Measurements from ENCODE around the gene FAAP20. TPM values are rescaled to one million over a fixed set of nuclear protein-coding genes. Genes with fewer than 3 reads are reported as not detected.
A peak's percentile ranks its signal among the peaks of the same experiment; 100 is the strongest.

The FAAP20 gene
- total and polyA plus RNA-seq, 2 experiments from 2014 or later = 79.1 to 167 TPM

DNA sequence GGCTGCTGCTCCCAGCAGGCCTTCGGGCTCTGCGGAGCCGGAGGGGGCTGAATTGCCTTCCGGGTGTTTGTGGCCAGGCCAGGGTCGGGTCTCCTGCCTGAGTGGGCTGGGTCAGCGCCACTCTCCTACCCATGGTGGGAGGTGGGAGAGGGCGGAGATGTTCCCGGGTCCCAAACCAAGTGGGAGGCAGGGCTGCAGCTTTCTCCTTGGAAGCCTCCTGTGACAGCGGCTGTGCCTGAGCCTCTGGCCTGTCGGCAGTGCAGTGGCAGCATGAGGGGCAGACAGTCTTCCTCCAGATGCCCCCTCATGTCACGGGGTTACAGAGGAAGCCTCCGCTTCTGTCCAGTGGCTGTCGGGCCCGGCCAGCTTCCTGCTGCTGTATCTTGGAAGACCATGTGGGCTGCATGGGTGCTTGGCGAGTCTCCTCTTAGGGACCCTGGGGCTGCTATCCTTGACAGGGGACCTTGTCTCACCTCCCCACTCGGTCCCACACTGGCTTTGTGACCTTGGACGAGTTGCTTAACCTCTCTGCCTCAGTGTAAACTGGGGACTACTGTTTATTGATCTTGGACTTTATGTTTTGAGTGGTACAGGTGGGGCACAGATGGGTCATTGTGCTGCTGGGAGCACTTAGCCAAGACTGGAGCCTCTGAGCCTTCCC is 37.8 kb upstream of the FAAP20 start:
- Mint-ChIP-seq H3K27me3 (ENCODE audit: insufficient read depth, low read depth, poor library complexity) (peaks cover 21% of the 10 kb centered on the region), H3K4me1 (peaks cover 55% of the 10 kb centered on the region), H3K9me3 (no peaks in the 10 kb centered on the region; the same call in 2 of the 3 replicates), H3K27ac (no peak overlapping the region), H3K4me3 (peak overlapping the region; percentile 97), H3K36me3 (ENCODE audit: low read depth) (peaks cover 10% of the 10 kb centered on the region; the same call in 2 of the 3 replicates)
- H3F3A ChIP-seq (replicated peaks; ENCODE audit: low read depth) = peaks cover 13% of the 10 kb centered on the region; the same call in 1 of the 2 replicates
- ATAC-seq = no peak
- no peaks in the 10 kb centered on the region for H3K27me3 ChIP-seq (ENCODE audit: insufficient read depth)
- H3K4me1 ChIP-seq (ENCODE audit: insufficient read depth) = peaks cover 37% of the 10 kb centered on the region; the same call in 1 of the 2 replicates
- DNase-seq (ENCODE audit: low spot score) = no peak
- H3K4me3 ChIP-seq = peak overlapping the region; percentile 85; the same call in 1 of the 2 replicates
- H3K27ac ChIP-seq (ENCODE audit: low read depth) = peak overlapping the region; percentile 50; the same call in 1 of the 2 replicates
- H3K4me2 ChIP-seq = peak overlapping the region; percentile 99; the same call in 1 of the 2 replicates
- H3K36me3 ChIP-seq (ENCODE audit: insufficient read depth) = no peaks in the 10 kb centered on the region
- no peaks in the 10 kb centered on the region for H3K9me2 ChIP-seq (ENCODE audit: insufficient read depth)
- peaks cover 86% of the 10 kb centered on the region for H3K79me2 ChIP-seq (replicated peaks; ENCODE audit: insufficient read depth)
- TF ChIP-seq, protein P1, sequence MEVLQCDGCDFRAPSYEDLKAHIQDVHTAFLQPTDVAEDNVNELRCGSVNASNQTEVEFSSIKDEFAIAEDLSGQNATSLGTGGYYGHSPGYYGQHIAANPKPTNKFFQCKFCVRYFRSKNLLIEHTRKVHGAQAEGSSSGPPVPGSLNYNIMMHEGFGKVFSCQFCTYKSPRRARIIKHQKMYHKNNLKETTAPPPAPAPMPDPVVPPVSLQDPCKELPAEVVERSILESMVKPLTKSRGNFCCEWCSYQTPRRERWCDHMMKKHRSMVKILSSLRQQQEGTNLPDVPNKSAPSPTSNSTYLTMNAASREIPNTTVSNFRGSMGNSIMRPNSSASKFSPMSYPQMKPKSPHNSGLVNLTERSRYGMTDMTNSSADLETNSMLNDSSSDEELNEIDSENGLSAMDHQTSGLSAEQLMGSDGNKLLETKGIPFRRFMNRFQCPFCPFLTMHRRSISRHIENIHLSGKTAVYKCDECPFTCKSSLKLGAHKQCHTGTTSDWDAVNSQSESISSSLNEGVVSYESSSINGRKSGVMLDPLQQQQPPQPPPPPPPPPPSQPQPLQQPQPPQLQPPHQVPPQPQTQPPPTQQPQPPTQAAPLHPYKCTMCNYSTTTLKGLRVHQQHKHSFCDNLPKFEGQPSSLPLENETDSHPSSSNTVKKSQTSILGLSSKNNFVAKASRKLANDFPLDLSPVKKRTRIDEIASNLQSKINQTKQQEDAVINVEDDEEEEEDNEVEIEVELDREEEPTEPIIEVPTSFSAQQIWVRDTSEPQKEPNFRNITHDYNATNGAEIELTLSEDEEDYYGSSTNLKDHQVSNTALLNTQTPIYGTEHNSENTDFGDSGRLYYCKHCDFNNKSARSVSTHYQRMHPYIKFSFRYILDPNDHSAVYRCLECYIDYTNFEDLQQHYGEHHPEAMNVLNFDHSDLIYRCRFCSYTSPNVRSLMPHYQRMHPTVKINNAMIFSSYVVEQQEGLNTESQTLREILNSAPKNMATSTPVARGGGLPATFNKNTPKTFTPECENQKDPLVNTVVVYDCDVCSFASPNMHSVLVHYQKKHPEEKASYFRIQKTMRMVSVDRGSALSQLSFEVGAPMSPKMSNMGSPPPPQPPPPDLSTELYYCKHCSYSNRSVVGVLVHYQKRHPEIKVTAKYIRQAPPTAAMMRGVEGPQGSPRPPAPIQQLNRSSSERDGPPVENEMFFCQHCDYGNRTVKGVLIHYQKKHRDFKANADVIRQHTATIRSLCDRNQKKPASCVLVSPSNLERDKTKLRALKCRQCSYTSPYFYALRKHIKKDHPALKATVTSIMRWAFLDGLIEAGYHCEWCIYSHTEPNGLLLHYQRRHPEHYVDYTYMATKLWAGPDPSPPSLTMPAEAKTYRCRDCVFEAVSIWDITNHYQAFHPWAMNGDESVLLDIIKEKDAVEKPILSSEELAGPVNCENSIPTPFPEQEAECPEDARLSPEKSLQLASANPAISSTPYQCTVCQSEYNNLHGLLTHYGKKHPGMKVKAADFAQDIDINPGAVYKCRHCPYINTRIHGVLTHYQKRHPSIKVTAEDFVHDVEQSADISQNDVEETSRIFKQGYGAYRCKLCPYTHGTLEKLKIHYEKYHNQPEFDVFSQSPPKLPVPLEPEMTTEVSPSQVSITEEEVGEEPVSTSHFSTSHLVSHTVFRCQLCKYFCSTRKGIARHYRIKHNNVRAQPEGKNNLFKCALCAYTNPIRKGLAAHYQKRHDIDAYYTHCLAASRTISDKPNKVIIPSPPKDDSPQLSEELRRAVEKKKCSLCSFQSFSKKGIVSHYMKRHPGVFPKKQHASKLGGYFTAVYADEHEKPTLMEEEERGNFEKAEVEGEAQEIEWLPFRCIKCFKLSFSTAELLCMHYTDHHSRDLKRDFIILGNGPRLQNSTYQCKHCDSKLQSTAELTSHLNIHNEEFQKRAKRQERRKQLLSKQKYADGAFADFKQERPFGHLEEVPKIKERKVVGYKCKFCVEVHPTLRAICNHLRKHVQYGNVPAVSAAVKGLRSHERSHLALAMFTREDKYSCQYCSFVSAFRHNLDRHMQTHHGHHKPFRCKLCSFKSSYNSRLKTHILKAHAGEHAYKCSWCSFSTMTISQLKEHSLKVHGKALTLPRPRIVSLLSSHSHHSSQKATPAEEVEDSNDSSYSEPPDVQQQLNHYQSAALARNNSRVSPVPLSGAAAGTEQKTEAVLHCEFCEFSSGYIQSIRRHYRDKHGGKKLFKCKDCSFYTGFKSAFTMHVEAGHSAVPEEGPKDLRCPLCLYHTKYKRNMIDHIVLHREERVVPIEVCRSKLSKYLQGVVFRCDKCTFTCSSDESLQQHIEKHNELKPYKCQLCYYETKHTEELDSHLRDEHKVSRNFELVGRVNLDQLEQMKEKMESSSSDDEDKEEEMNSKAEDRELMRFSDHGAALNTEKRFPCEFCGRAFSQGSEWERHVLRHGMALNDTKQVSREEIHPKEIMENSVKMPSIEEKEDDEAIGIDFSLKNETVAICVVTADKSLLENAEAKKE (CRISPR knock-in tag; IDR thresholded peaks at IDR 0.05) = no peak
- TF ChIP-seq JUNB (IDR thresholded peaks at IDR 0.05; ENCODE audit: unreplicated experiment) = no peak
- no peak for TF ChIP-seq STAT1 (IDR thresholded peaks at IDR 0.05; ENCODE audit: unreplicated experiment)
- TF ChIP-seq, protein P2, sequence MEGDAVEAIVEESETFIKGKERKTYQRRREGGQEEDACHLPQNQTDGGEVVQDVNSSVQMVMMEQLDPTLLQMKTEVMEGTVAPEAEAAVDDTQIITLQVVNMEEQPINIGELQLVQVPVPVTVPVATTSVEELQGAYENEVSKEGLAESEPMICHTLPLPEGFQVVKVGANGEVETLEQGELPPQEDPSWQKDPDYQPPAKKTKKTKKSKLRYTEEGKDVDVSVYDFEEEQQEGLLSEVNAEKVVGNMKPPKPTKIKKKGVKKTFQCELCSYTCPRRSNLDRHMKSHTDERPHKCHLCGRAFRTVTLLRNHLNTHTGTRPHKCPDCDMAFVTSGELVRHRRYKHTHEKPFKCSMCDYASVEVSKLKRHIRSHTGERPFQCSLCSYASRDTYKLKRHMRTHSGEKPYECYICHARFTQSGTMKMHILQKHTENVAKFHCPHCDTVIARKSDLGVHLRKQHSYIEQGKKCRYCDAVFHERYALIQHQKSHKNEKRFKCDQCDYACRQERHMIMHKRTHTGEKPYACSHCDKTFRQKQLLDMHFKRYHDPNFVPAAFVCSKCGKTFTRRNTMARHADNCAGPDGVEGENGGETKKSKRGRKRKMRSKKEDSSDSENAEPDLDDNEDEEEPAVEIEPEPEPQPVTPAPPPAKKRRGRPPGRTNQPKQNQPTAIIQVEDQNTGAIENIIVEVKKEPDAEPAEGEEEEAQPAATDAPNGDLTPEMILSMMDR (conservative IDR thresholded peaks at IDR 0.05; ENCODE audit: low read depth in 2 of 2) = no peak
- TF ChIP-seq CREB1 (CRISPR knock-in tag; IDR thresholded peaks at IDR 0.05; ENCODE audit: low read depth) = no peak
- TF ChIP-seq, protein P3, sequence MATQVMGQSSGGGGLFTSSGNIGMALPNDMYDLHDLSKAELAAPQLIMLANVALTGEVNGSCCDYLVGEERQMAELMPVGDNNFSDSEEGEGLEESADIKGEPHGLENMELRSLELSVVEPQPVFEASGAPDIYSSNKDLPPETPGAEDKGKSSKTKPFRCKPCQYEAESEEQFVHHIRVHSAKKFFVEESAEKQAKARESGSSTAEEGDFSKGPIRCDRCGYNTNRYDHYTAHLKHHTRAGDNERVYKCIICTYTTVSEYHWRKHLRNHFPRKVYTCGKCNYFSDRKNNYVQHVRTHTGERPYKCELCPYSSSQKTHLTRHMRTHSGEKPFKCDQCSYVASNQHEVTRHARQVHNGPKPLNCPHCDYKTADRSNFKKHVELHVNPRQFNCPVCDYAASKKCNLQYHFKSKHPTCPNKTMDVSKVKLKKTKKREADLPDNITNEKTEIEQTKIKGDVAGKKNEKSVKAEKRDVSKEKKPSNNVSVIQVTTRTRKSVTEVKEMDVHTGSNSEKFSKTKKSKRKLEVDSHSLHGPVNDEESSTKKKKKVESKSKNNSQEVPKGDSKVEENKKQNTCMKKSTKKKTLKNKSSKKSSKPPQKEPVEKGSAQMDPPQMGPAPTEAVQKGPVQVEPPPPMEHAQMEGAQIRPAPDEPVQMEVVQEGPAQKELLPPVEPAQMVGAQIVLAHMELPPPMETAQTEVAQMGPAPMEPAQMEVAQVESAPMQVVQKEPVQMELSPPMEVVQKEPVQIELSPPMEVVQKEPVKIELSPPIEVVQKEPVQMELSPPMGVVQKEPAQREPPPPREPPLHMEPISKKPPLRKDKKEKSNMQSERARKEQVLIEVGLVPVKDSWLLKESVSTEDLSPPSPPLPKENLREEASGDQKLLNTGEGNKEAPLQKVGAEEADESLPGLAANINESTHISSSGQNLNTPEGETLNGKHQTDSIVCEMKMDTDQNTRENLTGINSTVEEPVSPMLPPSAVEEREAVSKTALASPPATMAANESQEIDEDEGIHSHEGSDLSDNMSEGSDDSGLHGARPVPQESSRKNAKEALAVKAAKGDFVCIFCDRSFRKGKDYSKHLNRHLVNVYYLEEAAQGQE (IDR thresholded peaks at IDR 0.05; ENCODE audit: unreplicated experiment) = no peak
- no peak for TF ChIP-seq NANOG (IDR thresholded peaks at IDR 0.05; ENCODE audit: borderline replicate concordance)
- TF ChIP-seq EZH2phosphoT487 (IDR thresholded peaks at IDR 0.05; ENCODE audit: unreplicated experiment) = no peak
- TF ChIP-seq, protein P4, sequence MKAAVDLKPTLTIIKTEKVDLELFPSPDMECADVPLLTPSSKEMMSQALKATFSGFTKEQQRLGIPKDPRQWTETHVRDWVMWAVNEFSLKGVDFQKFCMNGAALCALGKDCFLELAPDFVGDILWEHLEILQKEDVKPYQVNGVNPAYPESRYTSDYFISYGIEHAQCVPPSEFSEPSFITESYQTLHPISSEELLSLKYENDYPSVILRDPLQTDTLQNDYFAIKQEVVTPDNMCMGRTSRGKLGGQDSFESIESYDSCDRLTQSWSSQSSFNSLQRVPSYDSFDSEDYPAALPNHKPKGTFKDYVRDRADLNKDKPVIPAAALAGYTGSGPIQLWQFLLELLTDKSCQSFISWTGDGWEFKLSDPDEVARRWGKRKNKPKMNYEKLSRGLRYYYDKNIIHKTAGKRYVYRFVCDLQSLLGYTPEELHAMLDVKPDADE (IDR thresholded peaks at IDR 0.05) = no peak
- no peak for TF ChIP-seq ZNF114 (CRISPR knock-in tag; IDR thresholded peaks at IDR 0.05)
- no peak overlapping the region for H2AFZ ChIP-seq
- peaks cover 68% of the 10 kb centered on the region for H4K20me1 ChIP-seq (replicated peaks; ENCODE audit: insufficient read depth)
